Mesodermal cell (in vitro differentiated cells): ENCODE results near the gene SLFN13.
"Not testable (repeated sequence)": the region's sequence is repeated elsewhere in the genome, so short reads cannot be mapped to it uniquely, and the experiment has no call there.

Experiments
- H3K27ac ChIP-seq: 2 replicates; pipeline ENCODE4 v1.7.0; 2013; ENCODE audit warnings: mild to moderate bottlenecking, low read depth, low read length, moderate library complexity; ENCODE audit not compliant: severe bottlenecking
- H3K36me3 ChIP-seq: 2 replicates; pipeline ENCODE4 v1.7.1; 2013; ENCODE audit warnings: mild to moderate bottlenecking, low read length, moderate library complexity; ENCODE audit not compliant: control insufficient read depth, insufficient read depth
- H3K4me1 ChIP-seq: one replicate; pipeline ENCODE4 v1.7.1; 2013; ENCODE audit warnings: mild to moderate bottlenecking, low read length; ENCODE audit not compliant: insufficient read depth, control insufficient read depth, poor library complexity, severe bottlenecking
- H3K4me3 ChIP-seq: 2 replicates; pipeline ENCODE4 v1.7.0; 2013; ENCODE audit warnings: low read length, control low read depth, mild to moderate bottlenecking; ENCODE audit not compliant: insufficient read depth, poor library complexity, severe bottlenecking; ENCODE audit errors: extremely low read depth
- H3K9me3 ChIP-seq: 2 replicates; pipeline ENCODE4 v1.7.1; 2013; ENCODE audit warnings: mild to moderate bottlenecking, low read length, moderate library complexity; ENCODE audit not compliant: control insufficient read depth
- WGBS, 2 experiments: methylation state at CpG; one replicate each; pipeline ENCODE4 v1.1.5; 2013; ENCODE audit warnings: missing lambda C conversion rate in 2 of 2; ENCODE audit not compliant: insufficient coverage in 2 of 2; 5-methylcytosine and 5-hydroxymethylcytosine counted together

SLFN13 gene

GRCh38 chr17:35393783-35394182, 54.8 kb downstream of the SLFN13 start:
- WGBS, 2 experiments, result 94 to 95% methylated on average over 8 to 13 of the region's 13 CpGs
- not testable (repeated sequence) for H3K4me3 ChIP-seq, H3K27ac ChIP-seq, H3K9me3 ChIP-seq, H3K4me1 ChIP-seq, H3K36me3 ChIP-seq

- WGBS, 2 experiments, result 88 to 100% methylated on average over 1 of the region's 2 CpGs
- no peak overlapping the region for H3K4me3 ChIP-seq
- H3K36me3 ChIP-seq, result no peaks in the 10 kb centered on the region
- no peak overlapping the region for H3K27ac ChIP-seq
- no peaks in the 10 kb centered on the region for H3K4me1 ChIP-seq
- H3K9me3 ChIP-seq, result no peaks in the 10 kb centered on the region
These were observed 57.9 kb downstream of the SLFN13 start for GRCh38 chr17:35390663-35391062.

GRCh38 chr17:35390156-35390555, 58.4 kb downstream of the SLFN13 start:
- no peak overlapping the region for H3K27ac ChIP-seq
- no peaks in the 10 kb centered on the region for H3K9me3 ChIP-seq
- H3K4me3 ChIP-seq, result no peak overlapping the region
- no peaks in the 10 kb centered on the region for H3K4me1 ChIP-seq
- 89 to 100% methylated on average over 1 of the region's 2 CpGs for WGBS, 2 experiments
- no peaks in the 10 kb centered on the region for H3K36me3 ChIP-seq

- Histone ChIP-seq H3K9me3 (no peaks in the 10 kb centered on the region), H3K4me1 (no peaks in the 10 kb centered on the region), H3K4me3 (no peak overlapping the region), H3K36me3 (no peaks in the 10 kb centered on the region), H3K27ac (no peak overlapping the region)
These were observed 61.1 kb downstream of the SLFN13 start for GRCh38 chr17:35387496-35387895.
